Lower leg skin (tissue), 4 donors: ENCODE results near the gene CMPK2. TPM values are rescaled to one million over a fixed set of nuclear protein-coding genes. Genes with fewer than 3 reads are reported as not detected.
A peak's percentile ranks its signal among the peaks of the same experiment; 100 is the strongest.

ENCODE experiments used
- DNase-seq, 2 donors: peaks; one replicate each; pipeline ENCODE4 v3.0.0-alpha.2; 2019; ENCODE audit warnings: low spot score in 2 of 2
- H3K4me3 ChIP-seq: fragments of 200-600 bp; sonication (generic); 2 replicates; pipeline ENCODE4 v1.5.1; 2017; ENCODE audit warnings: mild to moderate bottlenecking, low read depth; ENCODE audit not compliant: poor library complexity, severe bottlenecking
- CTCF ChIP-seq, 3 donors: fragments of 450-650 bp; IDR thresholded peaks; one replicate each; pipeline ENCODE4 v1.5.1; 2016; ENCODE audit warnings: antibody characterized with exemption in 3 of 3, mild to moderate bottlenecking in 3 of 3, moderate library complexity in 2 of 3
- POLR2A ChIP-seq, 2 donors: fragments of 450-650 bp; IDR thresholded peaks; one replicate each; pipeline ENCODE4 v1.6.1; 2016 to 2017; ENCODE audit warnings: antibody characterized with exemption in 2 of 2, mild to moderate bottlenecking in 1 of 2, moderate library complexity in 1 of 2
- WGBS, 2 donors: methylation state at CpG; one replicate each; pipeline ENCODE4 v1.1.5; 2018; 5-methylcytosine and 5-hydroxymethylcytosine counted together
- intact Hi-C: fragments of 100-400 bp; cut with DNase I; formaldehyde crosslinking; loops from one replicate; pipeline ENCODE4 v1.15.0; 2023; ENCODE audit warnings: low total_unique reads
- total RNA-seq, 4 donors: library from RNA; depleted of rRNA; stranded (reverse); fragments of >200 nt; gene quantifications; one replicate each; pipeline ENCODE4 v1.1.0, GENCODE V29; 2016

Gene CMPK2
- total RNA-seq, 4 donors from 2014 or later = 0.30 to 3.7 (median 2.3) TPM

- TF ChIP-seq CTCF (IDR thresholded peaks at IDR 0.05) (no peak), POLR2A (IDR thresholded peaks at IDR 0.05) (no peak)
- 68 to 77% methylated on average over 4 of the region's 4 CpGs for WGBS, 2 donors
- no peak for DNase-seq
- intact Hi-C loops = no loop called here
- H3K4me3 ChIP-seq = no peak overlapping the region
Observed at GRCh38 chr2:6878549-6878948, 12.8 kb upstream of the CMPK2 start.

- intact Hi-C loops = no loop called here
- no peak for DNase-seq
- WGBS, 2 donors = 34 to 37% methylated on average over 10 of the region's 10 CpGs
- H3K4me3 ChIP-seq = peak within 1 kb of the TSS; percentile 27
- TF ChIP-seq POLR2A (IDR thresholded peaks at IDR 0.05) (no peak), CTCF (IDR thresholded peaks at IDR 0.05) (no peak)
Observed at GRCh38 chr2:6877402-6878304, 11.9 kb upstream of the CMPK2 start, which contains the start of gene RSAD2. Gene RSAD2 (plus strand): TSS chr2:6877777. CDS start chr2:6877801, 24 bp downstream.

- intact Hi-C loops = no loop called here
- no peak overlapping the region for H3K4me3 ChIP-seq
- no peak for DNase-seq
- TF ChIP-seq POLR2A (IDR thresholded peaks at IDR 0.05) (no peak), CTCF (IDR thresholded peaks at IDR 0.05) (no peak)
- 84 to 100% methylated on average over 1 of the region's 1 CpG for WGBS, 2 donors
Observed at GRCh38 chr2:6876309-6876708, 10.6 kb upstream of the CMPK2 start.

GRCh38 chr2:6874032-6874431 is 8.3 kb upstream of the CMPK2 start:
- DNase-seq = no peak
- intact Hi-C loops = no loop called here
- H3K4me3 ChIP-seq = no peak overlapping the region
- WGBS, 2 donors = 94 to 98% methylated on average over 3 of the region's 3 CpGs
- no peak for TF ChIP-seq CTCF (IDR thresholded peaks at IDR 0.05)
- no peak for TF ChIP-seq POLR2A (IDR thresholded peaks at IDR 0.05)

GRCh38 chr2:6872394-6872793 is 6.7 kb upstream of the CMPK2 start:
- WGBS, 2 donors = 82 to 86% methylated on average over 2 of the region's 2 CpGs
- no peak overlapping the region for H3K4me3 ChIP-seq
- intact Hi-C loops = no loop called here
- DNase-seq = no peak
- TF ChIP-seq POLR2A (IDR thresholded peaks at IDR 0.05) = no peak
- no peak for TF ChIP-seq CTCF (IDR thresholded peaks at IDR 0.05)
